Mucosa of descending colon (tissue), 3 donors: ENCODE results near the gene BBS1. TPM values are rescaled to one million over a fixed set of nuclear protein-coding genes. Genes with fewer than 3 reads are reported as not detected.

Experiments
- ATAC-seq: fragments of 200-7000 bp; cut with Tn5 transposase; one replicate; pipeline ENCODE4 v1.9.1; 2020; ENCODE audit warnings: mild to moderate bottlenecking, moderate library complexity
- DNase-seq, 3 donors: peaks; one replicate each; pipeline ENCODE4 v3.0.0-alpha.2; 2020
- H3K36me3 ChIP-seq: fragments of 200-600 bp; one replicate; pipeline ENCODE4 v1.8.0; 2021; ENCODE audit warnings: low read depth, mild to moderate bottlenecking
- H3K4me1 ChIP-seq: fragments of 200-600 bp; one replicate; pipeline ENCODE4 v1.8.0; 2021; ENCODE audit warnings: low read depth, mild to moderate bottlenecking
- H3K4me3 ChIP-seq: fragments of 200-600 bp; one replicate; pipeline ENCODE4 v1.8.0; 2021; ENCODE audit warnings: mild to moderate bottlenecking
- H3K9me3 ChIP-seq: fragments of 200-600 bp; one replicate; pipeline ENCODE4 v1.8.0; 2021; ENCODE audit warnings: mild to moderate bottlenecking
- intact Hi-C, 2 donors: fragments of 100-400 bp; cut with DNase I in 1 of 2; cut with micrococcal nuclease in 1 of 2; formaldehyde crosslinking; loops; one replicate each; pipeline versions ENCODE4 v1.11.0 to v1.11.1; 2022; cut with DNase I, micrococcal nuclease
- total RNA-seq, 3 donors: library from RNA; stranded (reverse); fragmentation: NEBNext Ultra II Directional in 2 of 3; extraction: Animal tissue kit (Norgen Biotek cat#: 25700) in 2 of 3; gene quantifications; one replicate each; pipeline versions ENCODE4 v1.2.1 to v1.2.4, GENCODE V29; 2021 to 2023
- TF ChIP-seq, protein P1 (sequence below): fragments of 200-600 bp; IDR thresholded peaks from one replicate; pipeline ENCODE4 v1.8.0; 2022; ENCODE audit warnings: antibody characterized with exemption, mild to moderate bottlenecking
- donor health status: DM: no; HTN: no; CAD: no; lungs with moderate emphysema.
- donor health status: DM: no; HTN: no; CAD: no.
- donor health status: DM: no; HTN: yes; CAD: no.

The BBS1 gene
- total RNA-seq, 3 donors from 2014 or later = 27.7 to 49.3 (median 35.4) TPM

DNA sequence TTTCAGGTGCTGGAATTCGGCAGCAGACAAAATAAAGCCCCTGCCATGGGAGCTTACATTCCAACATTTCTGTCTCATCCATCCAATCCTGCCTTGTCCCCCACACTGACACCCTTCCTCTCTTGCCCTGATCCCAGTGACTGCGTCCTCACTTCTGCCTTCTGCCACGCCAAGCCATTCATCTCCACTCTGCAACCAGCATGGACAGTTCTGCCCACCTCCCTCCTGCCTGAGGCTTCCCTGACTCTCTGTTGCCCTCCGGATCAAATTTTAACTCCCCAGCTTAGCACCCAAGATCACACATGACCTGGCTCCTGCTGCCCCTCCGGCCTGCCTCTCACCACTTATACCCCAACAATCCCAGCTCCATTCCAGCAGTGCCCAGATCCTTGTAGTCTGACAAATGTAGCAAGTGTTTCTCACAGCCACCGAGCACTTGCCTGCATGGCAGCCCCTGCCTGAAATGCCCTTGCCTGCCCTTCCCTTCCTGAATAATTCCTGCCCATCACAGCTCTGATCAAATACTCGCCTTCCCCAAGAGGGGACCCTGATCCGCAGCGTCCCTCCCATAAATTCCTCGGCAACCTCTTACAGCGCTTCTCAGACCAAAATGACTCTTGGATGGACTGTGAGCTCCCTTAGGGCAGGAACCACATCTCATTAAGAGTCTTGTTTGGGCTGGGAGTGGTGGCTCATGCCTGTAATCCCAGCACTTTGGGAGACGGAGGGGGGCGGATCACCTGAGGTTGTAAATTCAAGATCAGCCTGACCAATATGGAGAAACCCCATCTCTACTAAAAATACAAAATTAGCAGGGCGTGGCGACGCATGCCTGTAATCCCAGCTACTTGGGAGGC lies 38.6 kb downstream of the BBS1 start:
- TF ChIP-seq, protein P1, sequence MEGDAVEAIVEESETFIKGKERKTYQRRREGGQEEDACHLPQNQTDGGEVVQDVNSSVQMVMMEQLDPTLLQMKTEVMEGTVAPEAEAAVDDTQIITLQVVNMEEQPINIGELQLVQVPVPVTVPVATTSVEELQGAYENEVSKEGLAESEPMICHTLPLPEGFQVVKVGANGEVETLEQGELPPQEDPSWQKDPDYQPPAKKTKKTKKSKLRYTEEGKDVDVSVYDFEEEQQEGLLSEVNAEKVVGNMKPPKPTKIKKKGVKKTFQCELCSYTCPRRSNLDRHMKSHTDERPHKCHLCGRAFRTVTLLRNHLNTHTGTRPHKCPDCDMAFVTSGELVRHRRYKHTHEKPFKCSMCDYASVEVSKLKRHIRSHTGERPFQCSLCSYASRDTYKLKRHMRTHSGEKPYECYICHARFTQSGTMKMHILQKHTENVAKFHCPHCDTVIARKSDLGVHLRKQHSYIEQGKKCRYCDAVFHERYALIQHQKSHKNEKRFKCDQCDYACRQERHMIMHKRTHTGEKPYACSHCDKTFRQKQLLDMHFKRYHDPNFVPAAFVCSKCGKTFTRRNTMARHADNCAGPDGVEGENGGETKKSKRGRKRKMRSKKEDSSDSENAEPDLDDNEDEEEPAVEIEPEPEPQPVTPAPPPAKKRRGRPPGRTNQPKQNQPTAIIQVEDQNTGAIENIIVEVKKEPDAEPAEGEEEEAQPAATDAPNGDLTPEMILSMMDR = no peak
- intact Hi-C loops = no loop called here
- Histone ChIP-seq H3K4me3 (no peak overlapping the region), H3K4me1 (peaks cover 20% of the 10 kb centered on the region), H3K9me3 (no peaks in the 10 kb centered on the region), H3K36me3 (no peaks in the 10 kb centered on the region)
- no peak for DNase-seq
- ATAC-seq = no peak

DNA sequence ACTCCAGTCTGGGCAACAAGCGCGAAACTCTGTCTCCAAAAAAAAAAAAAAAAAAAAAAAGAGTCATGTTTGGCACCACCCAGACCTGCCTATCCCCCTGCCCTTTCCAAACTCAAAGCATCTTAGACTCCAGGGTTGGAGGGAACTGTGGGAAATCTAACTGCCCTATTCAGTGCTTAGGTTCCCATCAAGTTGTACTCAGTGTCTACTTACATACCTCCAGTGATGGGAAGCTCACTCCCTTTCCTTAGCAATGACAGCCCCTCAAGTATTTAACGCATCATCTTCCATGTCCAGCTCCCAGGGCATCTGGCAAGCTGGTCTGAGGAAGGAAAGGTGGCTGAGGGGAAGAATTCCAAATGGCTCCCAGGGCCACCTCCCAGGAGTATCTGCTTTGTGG lies 39.3 kb downstream of the BBS1 start:
- no peak for DNase-seq
- no peak overlapping the region for H3K4me3 ChIP-seq
- TF ChIP-seq, protein P1 = no peak
- no peaks in the 10 kb centered on the region for H3K9me3 ChIP-seq
- no peaks in the 10 kb centered on the region for H3K36me3 ChIP-seq
- no peak for ATAC-seq
- peaks cover 16% of the 10 kb centered on the region for H3K4me1 ChIP-seq
- intact Hi-C loops = no loop called here

DNA sequence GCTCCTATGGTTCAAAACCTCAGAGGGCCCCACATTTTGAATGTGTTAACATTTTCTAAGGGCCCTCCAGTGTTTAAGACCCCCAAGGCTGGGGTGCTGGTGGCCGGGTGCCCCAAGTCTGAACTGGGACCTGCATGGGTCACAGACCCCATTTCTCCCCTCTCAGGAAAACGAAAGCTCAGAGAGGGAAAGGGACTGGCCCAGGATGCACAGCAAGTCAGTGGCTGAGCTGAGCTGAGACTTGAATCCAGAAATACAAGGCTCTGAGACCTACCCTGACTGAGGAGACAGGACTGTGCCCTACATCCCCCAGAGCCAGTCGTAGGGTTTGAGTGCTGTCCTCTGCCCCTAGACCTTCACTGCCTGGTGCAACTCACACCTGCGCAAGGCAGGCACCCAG lies 40.5 kb downstream of the BBS1 start:
- TF ChIP-seq, protein P1 = no peak
- intact Hi-C loops = no loop called here
- H3K4me3 ChIP-seq = no peak overlapping the region
- ATAC-seq (no peak), DNase-seq (no peak)
- no peaks in the 10 kb centered on the region for H3K9me3 ChIP-seq
- peaks cover 8% of the 10 kb centered on the region for H3K4me1 ChIP-seq
- no peaks in the 10 kb centered on the region for H3K36me3 ChIP-seq

DNA sequence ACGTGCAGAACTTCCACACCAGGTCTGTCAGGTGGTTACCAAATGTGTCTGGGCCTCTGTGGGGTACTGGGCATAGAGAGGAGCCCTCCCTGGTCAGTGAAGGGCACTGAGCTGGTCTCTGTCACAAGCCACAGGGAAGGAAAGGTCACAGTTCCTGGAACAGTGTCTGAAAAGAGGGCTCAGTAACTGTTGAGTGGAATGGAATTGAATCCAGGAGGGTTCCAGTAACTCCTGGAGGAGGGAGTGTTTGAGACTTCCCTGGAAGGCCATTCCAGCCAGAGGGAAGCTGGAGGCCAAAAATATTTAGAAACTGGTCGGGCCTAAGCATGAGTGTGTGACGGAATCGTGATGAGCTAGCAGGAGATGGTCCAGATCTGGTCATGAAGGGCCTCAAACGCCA lies 44.2 kb downstream of the BBS1 start:
- ATAC-seq = no peak
- H3K36me3 ChIP-seq = no peaks in the 10 kb centered on the region
- TF ChIP-seq, protein P1 = no peak
- no peak for DNase-seq
- H3K4me3 ChIP-seq = no peak overlapping the region
- intact Hi-C loops = no loop called here
- H3K4me1 ChIP-seq = no peaks in the 10 kb centered on the region
- no peaks in the 10 kb centered on the region for H3K9me3 ChIP-seq

DNA sequence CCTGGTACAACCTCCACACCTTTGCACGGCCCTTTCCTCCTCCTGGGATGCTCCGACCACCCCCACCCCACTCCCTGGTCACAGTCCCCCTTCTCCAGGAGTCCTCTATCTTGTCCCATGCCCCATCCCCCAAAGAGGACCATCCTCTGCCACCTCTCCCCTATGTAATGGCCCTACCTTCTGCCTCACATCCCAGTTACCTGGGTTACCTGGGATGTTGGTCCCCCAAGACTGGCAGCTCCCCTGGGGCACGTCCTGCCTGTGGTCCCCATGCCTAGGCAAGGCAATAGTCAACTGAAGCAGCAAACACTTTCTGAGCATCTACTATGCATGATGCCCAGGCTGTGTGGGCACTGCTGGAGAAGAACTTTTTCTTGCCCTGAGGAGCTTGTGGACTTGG lies 45.0 kb downstream of the BBS1 start:
- intact Hi-C loops = no loop called here
- DNase-seq = no peak
- Histone ChIP-seq H3K9me3 (no peaks in the 10 kb centered on the region), H3K36me3 (no peaks in the 10 kb centered on the region), H3K4me3 (no peak overlapping the region), H3K4me1 (no peaks in the 10 kb centered on the region)
- ATAC-seq = no peak
- TF ChIP-seq, protein P1 = no peak
